ENCODE results near the gene RAB15.

DNA sequence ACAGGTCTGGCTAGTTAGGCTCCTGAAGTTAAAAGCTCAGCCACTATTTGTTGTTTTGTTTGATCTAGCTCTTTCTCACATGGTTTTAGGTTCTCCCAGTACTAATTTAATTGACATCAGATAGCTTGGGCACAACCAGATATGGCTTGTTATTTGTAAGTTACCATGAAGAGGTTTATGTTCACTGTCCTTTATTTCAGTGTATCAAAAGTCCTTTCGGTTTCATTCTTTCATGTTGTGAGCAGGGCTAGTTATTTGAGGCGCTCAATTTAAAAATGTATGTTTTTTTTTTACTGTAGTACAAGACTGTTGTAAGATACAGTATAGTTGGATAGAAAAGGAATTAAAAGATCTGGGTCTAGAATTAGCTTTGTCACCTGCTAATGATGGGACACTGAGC lies 36.6 kb downstream of the RAB15 start:
- TF ChIP-seq, protein P1, sequence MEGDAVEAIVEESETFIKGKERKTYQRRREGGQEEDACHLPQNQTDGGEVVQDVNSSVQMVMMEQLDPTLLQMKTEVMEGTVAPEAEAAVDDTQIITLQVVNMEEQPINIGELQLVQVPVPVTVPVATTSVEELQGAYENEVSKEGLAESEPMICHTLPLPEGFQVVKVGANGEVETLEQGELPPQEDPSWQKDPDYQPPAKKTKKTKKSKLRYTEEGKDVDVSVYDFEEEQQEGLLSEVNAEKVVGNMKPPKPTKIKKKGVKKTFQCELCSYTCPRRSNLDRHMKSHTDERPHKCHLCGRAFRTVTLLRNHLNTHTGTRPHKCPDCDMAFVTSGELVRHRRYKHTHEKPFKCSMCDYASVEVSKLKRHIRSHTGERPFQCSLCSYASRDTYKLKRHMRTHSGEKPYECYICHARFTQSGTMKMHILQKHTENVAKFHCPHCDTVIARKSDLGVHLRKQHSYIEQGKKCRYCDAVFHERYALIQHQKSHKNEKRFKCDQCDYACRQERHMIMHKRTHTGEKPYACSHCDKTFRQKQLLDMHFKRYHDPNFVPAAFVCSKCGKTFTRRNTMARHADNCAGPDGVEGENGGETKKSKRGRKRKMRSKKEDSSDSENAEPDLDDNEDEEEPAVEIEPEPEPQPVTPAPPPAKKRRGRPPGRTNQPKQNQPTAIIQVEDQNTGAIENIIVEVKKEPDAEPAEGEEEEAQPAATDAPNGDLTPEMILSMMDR (IDR thresholded peaks at IDR 0.05; ENCODE audit: low read length) = no peak
- TF ChIP-seq EZH2 (optimal IDR thresholded peaks at IDR 0.05; ENCODE audit: low read depth, low read length) (no peak), EZH2phosphoT487 (IDR thresholded peaks at IDR 0.05; ENCODE audit: low read length) (no peak)
